GM12878 (cell line): ENCODE data around the gene MRPL23.

Experiments used
- CREB1 ChIP-seq: IDR thresholded peaks from 2 replicates; pipeline ENCODE4 v1.6.1; 2012; ENCODE audit warnings: low read depth, mild to moderate bottlenecking, inconsistent platforms
- EZH2 ChIP-seq: IDR thresholded peaks from 2 replicates; pipeline ENCODE4 v1.6.1; 2012; ENCODE audit warnings: low read depth, mild to moderate bottlenecking, control low read depth, inconsistent platforms, low read length, borderline replicate concordance; ENCODE audit not compliant: control insufficient read depth
- HDAC2 ChIP-seq: fragments of 200-600 bp; sonication (generic); IDR thresholded peaks from 2 replicates; pipeline ENCODE4 v1.6.1; 2017
- MEF2B ChIP-seq: fragments of 450-650 bp; IDR thresholded peaks from 2 replicates; pipeline ENCODE4 v1.6.1; 2018; ENCODE audit warnings: mild to moderate bottlenecking, moderate library complexity; ENCODE audit not compliant: partially characterized antibody, poor library complexity, severe bottlenecking
- POLR2A ChIP-seq: IDR thresholded peaks from 2 replicates; pipeline ENCODE4 v1.6.1; 2011; ENCODE audit warnings: low read depth, mild to moderate bottlenecking, low read length
- POLR2AphosphoS5 ChIP-seq: IDR thresholded peaks from 2 replicates; pipeline ENCODE4 v1.6.1; 2011; ENCODE audit warnings: mild to moderate bottlenecking, low read length, inconsistent platforms
- RFX5 ChIP-seq: IDR thresholded peaks from 2 replicates; pipeline ENCODE4 v1.6.1; 2011; ENCODE audit warnings: low read depth, low read length, improper control_type of control experiment
- TF ChIP-seq, protein P1 (sequence below): IDR thresholded peaks from 2 replicates; pipeline ENCODE4 v1.6.1; 2011; ENCODE audit warnings: borderline replicate concordance, low read depth, mild to moderate bottlenecking, moderate library complexity, mixed read lengths, low read length; ENCODE audit not compliant: insufficient read depth; ENCODE audit errors: extremely low read length
- TF ChIP-seq, protein P2 (sequence below): IDR thresholded peaks from 2 replicates; pipeline ENCODE4 v1.6.1; 2012; ENCODE audit warnings: mild to moderate bottlenecking, low read depth, low read length
- TF ChIP-seq, protein P3 (sequence below), 3 experiments: IDR thresholded peaks in 2 of 3; conservative IDR thresholded peaks in 1 of 3; 2 replicates each; pipeline ENCODE4 v1.5.1; 2011; ENCODE audit warnings: low read depth in 3 of 3, low read length in 3 of 3, mild to moderate bottlenecking in 3 of 3, control low read depth in 2 of 3, moderate library complexity in 2 of 3, inconsistent platforms in 1 of 3, mixed read lengths in 1 of 3; ENCODE audit not compliant: control insufficient read depth in 2 of 3, insufficient read depth in 1 of 3; ENCODE audit errors: extremely low read depth in 1 of 3
- TF ChIP-seq, protein P4 (sequence below): fragments of 450-650 bp; IDR thresholded peaks from 2 replicates; pipeline ENCODE4 v1.6.1; 2017; ENCODE audit warnings: antibody characterized with exemption, mild to moderate bottlenecking, moderate library complexity

DNA sequence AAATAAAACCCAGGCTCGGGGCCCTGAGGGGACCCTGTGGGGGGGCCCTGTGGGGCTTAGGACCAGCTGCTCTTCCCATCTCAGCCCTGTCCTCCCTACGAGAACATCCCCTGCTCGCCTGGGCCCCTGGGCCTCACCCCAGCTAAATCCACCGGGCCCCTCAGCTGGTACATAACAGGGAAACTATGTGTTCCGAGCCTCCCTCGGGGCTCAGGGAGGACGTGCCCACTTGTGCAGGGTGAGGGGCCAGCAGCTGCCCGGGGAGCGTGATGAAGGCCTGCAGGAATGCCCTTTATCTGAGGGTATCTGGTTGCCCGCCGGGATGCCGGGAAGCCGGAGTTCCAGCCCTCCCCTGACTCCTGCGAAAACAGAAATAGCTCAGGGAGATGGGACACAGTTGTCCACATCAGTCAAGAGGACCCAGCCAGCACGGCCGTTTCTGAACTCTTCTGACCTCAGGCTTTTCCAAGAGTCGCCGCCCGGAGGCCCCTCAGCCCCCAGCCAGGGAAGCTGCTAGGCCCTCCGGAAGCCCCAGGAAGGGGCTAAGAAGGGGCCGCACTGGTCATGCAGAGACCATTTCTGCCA, 20.6 kb downstream of the MRPL23 start:
- TF ChIP-seq, protein P1, sequence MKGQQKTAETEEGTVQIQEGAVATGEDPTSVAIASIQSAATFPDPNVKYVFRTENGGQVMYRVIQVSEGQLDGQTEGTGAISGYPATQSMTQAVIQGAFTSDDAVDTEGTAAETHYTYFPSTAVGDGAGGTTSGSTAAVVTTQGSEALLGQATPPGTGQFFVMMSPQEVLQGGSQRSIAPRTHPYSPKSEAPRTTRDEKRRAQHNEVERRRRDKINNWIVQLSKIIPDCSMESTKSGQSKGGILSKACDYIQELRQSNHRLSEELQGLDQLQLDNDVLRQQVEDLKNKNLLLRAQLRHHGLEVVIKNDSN: no peak
- TF ChIP-seq, protein P2, sequence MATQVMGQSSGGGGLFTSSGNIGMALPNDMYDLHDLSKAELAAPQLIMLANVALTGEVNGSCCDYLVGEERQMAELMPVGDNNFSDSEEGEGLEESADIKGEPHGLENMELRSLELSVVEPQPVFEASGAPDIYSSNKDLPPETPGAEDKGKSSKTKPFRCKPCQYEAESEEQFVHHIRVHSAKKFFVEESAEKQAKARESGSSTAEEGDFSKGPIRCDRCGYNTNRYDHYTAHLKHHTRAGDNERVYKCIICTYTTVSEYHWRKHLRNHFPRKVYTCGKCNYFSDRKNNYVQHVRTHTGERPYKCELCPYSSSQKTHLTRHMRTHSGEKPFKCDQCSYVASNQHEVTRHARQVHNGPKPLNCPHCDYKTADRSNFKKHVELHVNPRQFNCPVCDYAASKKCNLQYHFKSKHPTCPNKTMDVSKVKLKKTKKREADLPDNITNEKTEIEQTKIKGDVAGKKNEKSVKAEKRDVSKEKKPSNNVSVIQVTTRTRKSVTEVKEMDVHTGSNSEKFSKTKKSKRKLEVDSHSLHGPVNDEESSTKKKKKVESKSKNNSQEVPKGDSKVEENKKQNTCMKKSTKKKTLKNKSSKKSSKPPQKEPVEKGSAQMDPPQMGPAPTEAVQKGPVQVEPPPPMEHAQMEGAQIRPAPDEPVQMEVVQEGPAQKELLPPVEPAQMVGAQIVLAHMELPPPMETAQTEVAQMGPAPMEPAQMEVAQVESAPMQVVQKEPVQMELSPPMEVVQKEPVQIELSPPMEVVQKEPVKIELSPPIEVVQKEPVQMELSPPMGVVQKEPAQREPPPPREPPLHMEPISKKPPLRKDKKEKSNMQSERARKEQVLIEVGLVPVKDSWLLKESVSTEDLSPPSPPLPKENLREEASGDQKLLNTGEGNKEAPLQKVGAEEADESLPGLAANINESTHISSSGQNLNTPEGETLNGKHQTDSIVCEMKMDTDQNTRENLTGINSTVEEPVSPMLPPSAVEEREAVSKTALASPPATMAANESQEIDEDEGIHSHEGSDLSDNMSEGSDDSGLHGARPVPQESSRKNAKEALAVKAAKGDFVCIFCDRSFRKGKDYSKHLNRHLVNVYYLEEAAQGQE: no peak
- TF ChIP-seq, protein P3, sequence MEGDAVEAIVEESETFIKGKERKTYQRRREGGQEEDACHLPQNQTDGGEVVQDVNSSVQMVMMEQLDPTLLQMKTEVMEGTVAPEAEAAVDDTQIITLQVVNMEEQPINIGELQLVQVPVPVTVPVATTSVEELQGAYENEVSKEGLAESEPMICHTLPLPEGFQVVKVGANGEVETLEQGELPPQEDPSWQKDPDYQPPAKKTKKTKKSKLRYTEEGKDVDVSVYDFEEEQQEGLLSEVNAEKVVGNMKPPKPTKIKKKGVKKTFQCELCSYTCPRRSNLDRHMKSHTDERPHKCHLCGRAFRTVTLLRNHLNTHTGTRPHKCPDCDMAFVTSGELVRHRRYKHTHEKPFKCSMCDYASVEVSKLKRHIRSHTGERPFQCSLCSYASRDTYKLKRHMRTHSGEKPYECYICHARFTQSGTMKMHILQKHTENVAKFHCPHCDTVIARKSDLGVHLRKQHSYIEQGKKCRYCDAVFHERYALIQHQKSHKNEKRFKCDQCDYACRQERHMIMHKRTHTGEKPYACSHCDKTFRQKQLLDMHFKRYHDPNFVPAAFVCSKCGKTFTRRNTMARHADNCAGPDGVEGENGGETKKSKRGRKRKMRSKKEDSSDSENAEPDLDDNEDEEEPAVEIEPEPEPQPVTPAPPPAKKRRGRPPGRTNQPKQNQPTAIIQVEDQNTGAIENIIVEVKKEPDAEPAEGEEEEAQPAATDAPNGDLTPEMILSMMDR (IDR thresholded peaks at IDR 0.05 in 2 of 3, conservative IDR thresholded peaks at IDR 0.05 in 1 of 3; ENCODE audit: control insufficient read depth in 2 of 3, extremely low read depth in 1 of 3, insufficient read depth in 1 of 3, low read depth in 3 of 3, low read length in 3 of 3): no peak
- no peak for TF ChIP-seq HDAC2
- TF ChIP-seq MEF2B: no peak
- TF ChIP-seq POLR2AphosphoS5: no peak
- TF ChIP-seq RFX5: no peak
- TF ChIP-seq POLR2A: no peak
- no peak for TF ChIP-seq EZH2
- TF ChIP-seq, protein P4, sequence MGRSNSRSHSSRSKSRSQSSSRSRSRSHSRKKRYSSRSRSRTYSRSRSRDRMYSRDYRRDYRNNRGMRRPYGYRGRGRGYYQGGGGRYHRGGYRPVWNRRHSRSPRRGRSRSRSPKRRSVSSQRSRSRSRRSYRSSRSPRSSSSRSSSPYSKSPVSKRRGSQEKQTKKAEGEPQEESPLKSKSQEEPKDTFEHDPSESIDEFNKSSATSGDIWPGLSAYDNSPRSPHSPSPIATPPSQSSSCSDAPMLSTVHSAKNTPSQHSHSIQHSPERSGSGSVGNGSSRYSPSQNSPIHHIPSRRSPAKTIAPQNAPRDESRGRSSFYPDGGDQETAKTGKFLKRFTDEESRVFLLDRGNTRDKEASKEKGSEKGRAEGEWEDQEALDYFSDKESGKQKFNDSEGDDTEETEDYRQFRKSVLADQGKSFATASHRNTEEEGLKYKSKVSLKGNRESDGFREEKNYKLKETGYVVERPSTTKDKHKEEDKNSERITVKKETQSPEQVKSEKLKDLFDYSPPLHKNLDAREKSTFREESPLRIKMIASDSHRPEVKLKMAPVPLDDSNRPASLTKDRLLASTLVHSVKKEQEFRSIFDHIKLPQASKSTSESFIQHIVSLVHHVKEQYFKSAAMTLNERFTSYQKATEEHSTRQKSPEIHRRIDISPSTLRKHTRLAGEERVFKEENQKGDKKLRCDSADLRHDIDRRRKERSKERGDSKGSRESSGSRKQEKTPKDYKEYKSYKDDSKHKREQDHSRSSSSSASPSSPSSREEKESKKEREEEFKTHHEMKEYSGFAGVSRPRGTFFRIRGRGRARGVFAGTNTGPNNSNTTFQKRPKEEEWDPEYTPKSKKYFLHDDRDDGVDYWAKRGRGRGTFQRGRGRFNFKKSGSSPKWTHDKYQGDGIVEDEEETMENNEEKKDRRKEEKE: no peak
- no peak for TF ChIP-seq CREB1
